Testis (tissue), 2 donors: ENCODE measurements around the gene DDI2.

Source experiments
- CTCF ChIP-seq, 3 experiments: fragments of 450-650 bp in 2 of 3; fragments of 200-600 bp in 1 of 3; sonication (generic) in 1 of 3; IDR thresholded peaks; one replicate each; pipeline ENCODE4 v1.5.1; 2016 to 2019; ENCODE audit warnings: antibody characterized with exemption in 3 of 3, mild to moderate bottlenecking in 2 of 3, moderate library complexity in 1 of 3
- POLR2A ChIP-seq: fragments of 450-650 bp; IDR thresholded peaks from one replicate; pipeline ENCODE4 v1.6.1; 2017; ENCODE audit warnings: antibody characterized with exemption, mild to moderate bottlenecking, moderate library complexity

GRCh38 chr1:15618077-15618654 lies 908 bp downstream of the DDI2 start:
- no peak for TF ChIP-seq CTCF (IDR thresholded peaks at IDR 0.05)
- TF ChIP-seq POLR2A, result no peak
